Measurements from ENCODE around the gene NR1H2. TPM values are rescaled to one million over a fixed set of nuclear protein-coding genes. Genes with fewer than 3 reads are reported as not detected.

The NR1H2 gene
- total and polyA plus RNA-seq, 5 donors = 68.3 to 80.9 (median 71.6) TPM

DNA sequence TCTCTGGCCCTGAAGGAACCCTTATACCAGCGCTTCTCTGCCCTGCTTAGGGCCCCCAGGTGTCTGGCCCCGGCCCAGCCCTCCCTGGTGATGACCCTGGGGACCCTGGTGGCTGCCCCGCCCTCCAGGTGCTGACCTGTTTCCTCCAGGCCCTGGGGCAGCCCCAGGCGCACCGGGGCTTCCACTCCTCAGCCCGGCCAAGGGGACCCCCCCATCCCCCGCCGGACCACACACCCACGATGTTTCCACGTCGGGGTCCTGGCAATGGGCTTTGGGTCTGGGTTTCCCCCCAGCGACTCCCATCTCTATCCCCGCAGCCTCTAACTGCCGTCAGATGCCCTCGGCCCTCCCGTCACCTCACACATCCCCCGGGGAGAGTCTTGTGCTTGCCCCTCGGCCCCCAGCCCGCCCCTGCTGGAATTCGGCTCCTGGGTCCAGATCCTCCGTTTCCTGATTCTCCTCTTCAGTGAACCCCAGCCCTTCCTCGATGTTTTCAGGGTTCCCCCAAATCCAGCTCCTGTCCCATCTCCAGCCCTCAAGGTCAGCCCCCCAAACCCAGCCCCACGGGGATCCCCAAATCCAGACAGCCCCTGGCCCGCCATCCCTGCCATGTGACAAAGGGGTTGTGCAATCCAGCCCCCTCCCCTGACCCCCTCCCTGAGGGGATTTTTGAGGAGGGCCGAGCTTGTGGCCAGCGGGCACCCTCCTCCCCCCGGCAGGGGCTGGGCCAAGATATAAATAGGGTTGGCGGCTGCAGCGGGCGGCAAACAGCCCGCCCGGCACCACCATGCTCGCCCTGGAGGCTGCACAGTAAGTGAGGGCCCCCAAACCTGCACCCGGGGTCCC, 42.1 kb downstream of the NR1H2 start, which contains the start of gene SPIB:
Gene SPIB (plus strand): TSS at position 763 of the 846 bp plus-strand sequence. CDS start 25 bp downstream, at position 788.
- intact Hi-C loops (cut with DNase I) = no loop called here

GRCh38 chr19:50419022-50419579, 42.8 kb downstream of the NR1H2 start:
- no peak overlapping the region for H3K27ac ChIP-seq (ENCODE audit: low read length)
- H3K27me3 ChIP-seq (ENCODE audit: control insufficient read depth, insufficient read depth) = no peaks in the 10 kb centered on the region
- H3K4me1 ChIP-seq (ENCODE audit: control insufficient read depth, insufficient read depth, low read length) = no peaks in the 10 kb centered on the region
- intact Hi-C loops (cut with DNase I) = no loop called here
- ATAC-seq (no peak), DNase-seq (no peak)
- H3K4me3 ChIP-seq (ENCODE audit: low read length) = no peak overlapping the region
- no peaks in the 10 kb centered on the region for H3K9me3 ChIP-seq (ENCODE audit: control insufficient read depth, low read length)
- WGBS = 6% methylated on average over 14 of the region's 14 CpGs

More for the DNA sequence above, 42.1 kb downstream of the NR1H2 start, which contains the start of gene SPIB:
- no peak for ATAC-seq
- no peak within 1 kb of the TSS for H3K27ac ChIP-seq (ENCODE audit: low read length)
- DNase-seq = peak in 1 of 3 donors; percentile 48
- WGBS = 21% methylated on average over 34 of the region's 34 CpGs
- no peaks in the 10 kb centered on the region for H3K4me1 ChIP-seq (ENCODE audit: control insufficient read depth, insufficient read depth, low read length)
- H3K4me3 ChIP-seq (ENCODE audit: low read length) = no peak within 1 kb of the TSS
- no peaks in the 10 kb centered on the region for H3K9me3 ChIP-seq (ENCODE audit: control insufficient read depth, low read length)
- no peaks in the 10 kb centered on the region for H3K27me3 ChIP-seq (ENCODE audit: control insufficient read depth, insufficient read depth)

GRCh38 chr19:50419580-50420035, 43.4 kb downstream of the NR1H2 start:
- no peaks in the 10 kb centered on the region for H3K4me1 ChIP-seq (ENCODE audit: control insufficient read depth, insufficient read depth, low read length)
- ATAC-seq (no peak), DNase-seq (no peak)
- no peaks in the 10 kb centered on the region for H3K9me3 ChIP-seq (ENCODE audit: control insufficient read depth, low read length)
- no peaks in the 10 kb centered on the region for H3K27me3 ChIP-seq (ENCODE audit: control insufficient read depth, insufficient read depth)
- H3K27ac ChIP-seq (ENCODE audit: low read length) = no peak overlapping the region
- intact Hi-C loops (cut with DNase I) = no loop called here
- H3K4me3 ChIP-seq (ENCODE audit: low read length) = no peak overlapping the region
- 11% methylated on average over 8 of the region's 8 CpGs for WGBS

DNA sequence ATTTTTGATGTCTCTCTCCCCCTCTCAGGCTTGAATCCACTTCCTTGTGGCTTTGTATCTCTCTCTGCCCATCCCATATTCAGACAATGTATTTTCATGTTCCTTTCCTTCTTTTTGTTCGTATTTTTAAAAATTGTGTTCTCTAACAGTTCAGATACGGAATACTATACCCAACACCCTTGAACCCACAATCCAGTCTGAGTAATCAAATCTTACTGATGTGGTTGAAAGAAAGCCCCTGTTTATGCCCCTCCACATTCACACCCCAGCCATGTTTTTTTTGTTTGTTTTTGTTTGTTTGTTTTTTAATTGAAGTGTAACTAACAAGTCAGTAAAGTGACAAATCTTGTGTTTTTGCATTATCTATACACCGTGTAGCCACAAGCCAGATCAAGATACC, 43.9 kb downstream of the NR1H2 start:
- intact Hi-C loops (cut with DNase I) = no loop called here
- DNase-seq = no peak
- Histone ChIP-seq H3K4me3 (ENCODE audit: low read length) (no peak overlapping the region), H3K27me3 (ENCODE audit: control insufficient read depth, insufficient read depth) (no peaks in the 10 kb centered on the region), H3K27ac (ENCODE audit: low read length) (no peak overlapping the region), H3K4me1 (ENCODE audit: control insufficient read depth, insufficient read depth, low read length) (no peaks in the 10 kb centered on the region), H3K9me3 (ENCODE audit: control insufficient read depth, low read length) (no peaks in the 10 kb centered on the region)
- WGBS = 28% methylated on average over 3 of the region's 3 CpGs
- no peak for ATAC-seq

DNA sequence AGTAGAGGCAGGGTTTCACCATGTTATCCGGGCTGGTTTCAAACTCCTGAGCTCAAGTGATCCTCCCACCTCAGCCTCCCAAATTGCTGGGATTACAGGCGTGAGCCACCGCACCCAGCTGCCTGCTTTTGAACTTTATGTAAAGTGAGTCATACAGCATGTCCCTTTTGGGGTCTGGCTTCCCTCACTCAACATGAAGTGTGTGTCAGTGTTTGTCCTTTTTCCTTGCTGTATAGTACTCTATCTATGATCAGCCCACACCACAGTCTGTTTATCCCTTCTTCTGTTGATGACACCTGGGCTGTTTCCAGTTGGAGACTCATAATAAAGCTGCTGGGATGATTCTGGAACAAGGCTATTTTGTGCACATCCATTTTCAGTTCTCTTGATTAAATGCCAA, 44.6 kb downstream of the NR1H2 start:
- DNase-seq = no peak
- WGBS = 72% methylated on average over 3 of the region's 3 CpGs
- no peak overlapping the region for H3K27ac ChIP-seq (ENCODE audit: low read length)
- intact Hi-C loops (cut with DNase I) = no loop called here
- no peaks in the 10 kb centered on the region for H3K9me3 ChIP-seq (ENCODE audit: control insufficient read depth, low read length)
- no peaks in the 10 kb centered on the region for H3K4me1 ChIP-seq (ENCODE audit: control insufficient read depth, insufficient read depth, low read length)
- ATAC-seq = no peak
- H3K27me3 ChIP-seq (ENCODE audit: control insufficient read depth, insufficient read depth) = no peaks in the 10 kb centered on the region
- H3K4me3 ChIP-seq (ENCODE audit: low read length) = no peak overlapping the region

DNA sequence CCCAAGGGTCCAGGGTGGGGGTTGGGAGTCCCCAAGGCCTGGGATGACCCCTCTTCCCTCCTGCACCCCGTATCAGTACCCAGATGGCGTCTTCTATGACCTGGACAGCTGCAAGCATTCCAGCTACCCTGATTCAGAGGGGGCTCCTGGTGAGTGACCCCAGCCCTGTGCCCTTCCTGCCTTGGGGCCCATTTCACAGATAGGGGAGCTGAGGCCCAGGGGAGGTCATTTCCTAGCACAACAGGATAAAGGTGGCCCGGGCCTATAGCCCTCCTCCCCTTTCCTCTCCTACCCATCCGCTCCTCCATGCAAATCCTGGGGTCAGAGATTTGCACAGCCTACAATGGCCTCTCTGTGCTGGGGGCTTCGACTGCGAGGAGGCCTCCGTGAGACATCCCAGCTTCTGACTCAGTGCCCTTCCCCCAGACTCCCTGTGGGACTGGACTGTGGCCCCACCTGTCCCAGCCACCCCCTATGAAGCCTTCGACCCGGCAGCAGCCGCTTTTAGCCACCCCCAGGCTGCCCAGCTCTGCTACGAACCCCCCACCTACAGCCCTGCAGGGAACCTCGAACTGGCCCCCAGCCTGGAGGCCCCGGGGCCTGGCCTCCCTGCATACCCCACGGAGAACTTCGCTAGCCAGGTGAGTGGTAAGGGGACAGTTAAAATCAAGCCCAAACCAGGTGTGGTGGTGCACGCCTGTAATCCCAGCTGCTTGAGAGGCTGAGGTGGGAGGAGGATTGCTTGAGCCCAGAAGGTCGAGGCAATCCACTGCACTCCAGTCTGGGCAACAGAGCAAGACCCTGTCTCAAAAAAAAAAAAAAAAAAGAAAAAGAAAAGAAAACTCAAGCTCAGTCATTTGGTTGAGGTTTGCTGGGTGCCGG, 46.4 kb downstream of the NR1H2 start:
- Histone ChIP-seq H3K27me3 (ENCODE audit: control insufficient read depth, insufficient read depth) (no peaks in the 10 kb centered on the region), H3K4me1 (ENCODE audit: control insufficient read depth, insufficient read depth, low read length) (no peaks in the 10 kb centered on the region), H3K4me3 (ENCODE audit: low read length) (no peak overlapping the region), H3K9me3 (ENCODE audit: control insufficient read depth, low read length) (no peaks in the 10 kb centered on the region), H3K27ac (ENCODE audit: low read length) (no peak overlapping the region)
- intact Hi-C loops (cut with DNase I) = no loop called here
- ATAC-seq (no peak), DNase-seq (no peak)
- 81% methylated on average over 18 of the region's 18 CpGs for WGBS

- Histone ChIP-seq H3K9me3 (ENCODE audit: control insufficient read depth, low read length) (no peaks in the 10 kb centered on the region), H3K4me1 (ENCODE audit: control insufficient read depth, insufficient read depth, low read length) (peaks cover 2% of the 10 kb centered on the region), H3K4me3 (ENCODE audit: low read length) (no peak overlapping the region), H3K27ac (ENCODE audit: low read length) (no peak overlapping the region), H3K27me3 (ENCODE audit: control insufficient read depth, insufficient read depth) (no peaks in the 10 kb centered on the region)
- intact Hi-C loops (cut with DNase I) = no loop called here
- ATAC-seq (no peak), DNase-seq (peak in 1 of 3 donors; percentile 37)
- WGBS = 83% methylated on average over 22 of the region's 22 CpGs
Observed at GRCh38 chr19:50423279-50424113, 47.2 kb downstream of the NR1H2 start.

GRCh38 chr19:50425581-50425980, 49.3 kb downstream of the NR1H2 start:
- H3K27me3 ChIP-seq (ENCODE audit: control insufficient read depth, insufficient read depth) = no peaks in the 10 kb centered on the region
- H3K4me1 ChIP-seq (ENCODE audit: control insufficient read depth, insufficient read depth, low read length) = peaks cover 2% of the 10 kb centered on the region
- no peak overlapping the region for H3K4me3 ChIP-seq (ENCODE audit: low read length)
- H3K27ac ChIP-seq (ENCODE audit: low read length) = no peak overlapping the region
- ATAC-seq = no peak
- H3K9me3 ChIP-seq (ENCODE audit: control insufficient read depth, low read length) = no peaks in the 10 kb centered on the region
- 91% methylated on average over 7 of the region's 7 CpGs for WGBS
- intact Hi-C loops (cut with DNase I) = no loop called here
- DNase-seq = no peak

GRCh38 chr19:50427318-50427925, 51.2 kb downstream of the NR1H2 start:
- no peaks in the 10 kb centered on the region for H3K9me3 ChIP-seq (ENCODE audit: control insufficient read depth, low read length)
- ATAC-seq (no peak), DNase-seq (no peak)
- 83% methylated on average over 26 of the region's 26 CpGs for WGBS
- peaks cover 2% of the 10 kb centered on the region for H3K4me1 ChIP-seq (ENCODE audit: control insufficient read depth, insufficient read depth, low read length)
- no peak overlapping the region for H3K4me3 ChIP-seq (ENCODE audit: low read length)
- intact Hi-C loops (cut with DNase I) = no loop called here
- H3K27me3 ChIP-seq (ENCODE audit: control insufficient read depth, insufficient read depth) = no peaks in the 10 kb centered on the region
- no peak overlapping the region for H3K27ac ChIP-seq (ENCODE audit: low read length)

GRCh38 chr19:50427997-50428425, 51.8 kb downstream of the NR1H2 start:
- intact Hi-C loops (cut with DNase I) = no loop called here
- 7% methylated on average over 38 of the region's 38 CpGs for WGBS
- ATAC-seq = peak; percentile 53 to 60
- no peaks in the 10 kb centered on the region for H3K9me3 ChIP-seq (ENCODE audit: control insufficient read depth, low read length)
- H3K27me3 ChIP-seq (ENCODE audit: control insufficient read depth, insufficient read depth) = no peaks in the 10 kb centered on the region
- no peak overlapping the region for H3K27ac ChIP-seq (ENCODE audit: low read length)
- H3K4me1 ChIP-seq (ENCODE audit: control insufficient read depth, insufficient read depth, low read length) = peaks cover 2% of the 10 kb centered on the region
- H3K4me3 ChIP-seq (ENCODE audit: low read length) = no peak overlapping the region
- peak; percentile 90 to 96 (median 94) for DNase-seq

Measured in right cardiac atrium (tissue), 5 donors.